Endometrial microvascular endothelial cells (primary cell): ENCODE measurements around the gene CSNK1E. TPM values are rescaled to one million over a fixed set of nuclear protein-coding genes. Genes with fewer than 3 reads are reported as not detected.

Experiments used
- in situ Hi-C: cut with HindIII; loops from 2 replicates; pipeline ENCODE4 v1.10.0; 2017; ENCODE audit warnings: low sequenced_read_pairs, low pct_unique_long_range_greater_than_20kb; ENCODE audit errors: inconsistent ontology term
- total RNA-seq: library from RNA; depleted of rRNA; stranded (reverse); fragments of >200 nt; gene quantifications from one replicate; pipeline ENCODE4 v1.2.3, GENCODE V29; 2015; ENCODE audit errors: inconsistent ontology term

Gene CSNK1E
- total RNA-seq, 1 donor from 2014 or later: 153 TPM

GRCh38 chr22:38262051-38262795 lies 55.0 kb downstream of the CSNK1E start:
- in situ Hi-C loops: no loop called here

GRCh38 chr22:38260761-38261681 lies 56.2 kb downstream of the CSNK1E start:
- in situ Hi-C loops: no loop called here

GRCh38 chr22:38259370-38259769 lies 57.9 kb downstream of the CSNK1E start:
- in situ Hi-C loops: no loop called here

DNA sequence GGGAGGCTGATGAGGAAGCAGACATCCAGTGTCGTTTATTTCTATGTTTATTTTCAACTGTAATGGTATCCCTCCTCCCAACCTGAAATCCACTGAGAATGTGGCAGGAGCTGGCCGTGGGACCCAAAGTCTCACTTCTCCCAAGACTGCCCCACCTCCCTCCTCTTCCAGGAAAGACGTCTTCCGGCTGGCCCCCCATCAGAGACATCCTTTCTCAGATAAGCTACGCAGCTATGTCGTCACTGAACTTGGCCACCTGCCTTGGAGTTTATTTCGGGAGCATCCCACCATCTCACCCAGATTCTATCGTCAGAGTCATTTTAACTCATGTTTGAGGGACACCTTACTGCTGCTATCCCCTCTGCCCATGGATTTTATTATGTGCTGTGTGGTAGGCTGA lies 58.3 kb downstream of the CSNK1E start:
- in situ Hi-C loops: no loop called here

DNA sequence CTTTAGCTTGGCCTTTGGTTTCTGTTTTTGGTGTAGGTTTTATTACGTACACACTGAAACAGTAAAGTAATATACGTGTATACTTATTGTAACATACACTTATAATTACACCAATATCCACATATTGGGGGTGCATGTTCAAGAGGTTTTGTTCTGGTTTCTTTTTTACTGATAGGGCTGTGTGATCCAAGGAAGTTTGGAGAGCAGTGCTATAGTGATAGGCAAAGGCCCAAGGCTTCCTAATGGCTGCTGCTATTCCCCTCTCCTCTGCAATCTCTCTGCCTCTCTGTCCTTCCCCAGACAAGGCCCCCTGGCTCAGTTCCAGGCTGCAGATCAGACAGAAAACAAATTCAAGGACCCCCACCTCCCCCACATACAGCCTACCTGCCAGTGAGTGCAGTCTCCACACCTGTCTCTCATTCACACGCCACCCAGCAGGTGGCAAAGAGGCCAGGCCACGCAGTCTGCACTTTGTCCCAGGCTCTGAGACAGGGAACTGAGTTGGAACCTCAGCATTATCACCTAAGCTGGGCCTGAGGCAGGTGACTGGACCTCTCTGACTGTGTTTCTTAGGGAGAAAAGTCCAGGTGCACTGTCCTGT lies 59.5 kb downstream of the CSNK1E start:
- in situ Hi-C loops: no loop called here

GRCh38 chr22:38257181-38257580 lies 60.1 kb downstream of the CSNK1E start:
- in situ Hi-C loops: no loop called here

DNA sequence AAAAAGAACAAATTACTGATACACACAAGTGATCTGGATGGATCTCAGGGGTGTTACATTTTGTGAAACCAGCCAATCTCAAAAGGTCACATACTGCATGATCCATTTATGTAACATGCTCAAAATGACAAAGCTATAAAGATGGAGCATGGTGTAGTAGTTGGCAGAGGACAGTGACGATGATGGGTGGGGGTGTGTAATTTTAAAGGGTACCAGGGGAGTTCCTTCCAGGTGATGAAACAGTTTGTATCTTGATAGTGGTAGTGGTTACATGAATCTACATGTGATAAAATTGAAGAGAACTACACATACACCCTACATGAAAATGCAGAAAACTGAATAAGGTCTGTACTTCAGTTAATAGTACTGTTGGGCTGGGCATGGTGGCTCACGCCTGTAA lies 61.5 kb downstream of the CSNK1E start:
- in situ Hi-C loops: no loop called here

GRCh38 chr22:38251341-38251692 lies 65.9 kb downstream of the CSNK1E start:
- in situ Hi-C loops: no loop called here

DNA sequence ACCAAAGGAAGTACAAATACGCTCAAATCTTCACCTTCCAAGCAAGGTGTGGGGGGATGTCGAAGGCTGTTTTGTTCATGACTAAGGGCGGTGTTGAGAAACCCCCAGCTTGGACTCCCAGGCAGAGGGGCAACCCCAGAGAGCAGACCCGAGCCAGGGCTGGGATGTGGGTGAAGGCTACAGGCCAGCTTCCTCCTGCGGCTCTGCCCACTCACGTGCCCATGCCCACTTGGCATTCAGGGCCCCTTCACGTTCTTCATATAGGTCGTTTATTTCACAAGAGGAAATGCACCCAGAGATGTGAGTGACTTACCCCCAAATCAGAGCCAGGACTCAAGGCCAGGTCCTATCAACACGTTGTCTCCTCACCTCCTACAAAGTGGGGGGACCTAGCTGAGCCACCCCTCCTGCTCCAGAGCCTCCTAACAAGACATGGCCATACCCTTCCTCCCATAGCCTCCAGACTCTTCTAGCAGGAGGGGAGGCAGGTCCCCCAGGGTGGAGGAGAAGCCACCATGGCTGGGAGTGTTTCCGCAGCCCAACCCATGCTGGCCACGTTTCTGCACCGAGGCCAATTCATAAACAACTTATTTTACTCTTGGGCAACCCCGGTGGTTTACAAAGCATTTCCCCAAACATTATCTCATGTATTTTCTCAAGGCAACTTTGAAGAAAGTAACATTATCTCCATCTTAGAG lies 66.4 kb downstream of the CSNK1E start:
- in situ Hi-C loops: no loop called here

DNA sequence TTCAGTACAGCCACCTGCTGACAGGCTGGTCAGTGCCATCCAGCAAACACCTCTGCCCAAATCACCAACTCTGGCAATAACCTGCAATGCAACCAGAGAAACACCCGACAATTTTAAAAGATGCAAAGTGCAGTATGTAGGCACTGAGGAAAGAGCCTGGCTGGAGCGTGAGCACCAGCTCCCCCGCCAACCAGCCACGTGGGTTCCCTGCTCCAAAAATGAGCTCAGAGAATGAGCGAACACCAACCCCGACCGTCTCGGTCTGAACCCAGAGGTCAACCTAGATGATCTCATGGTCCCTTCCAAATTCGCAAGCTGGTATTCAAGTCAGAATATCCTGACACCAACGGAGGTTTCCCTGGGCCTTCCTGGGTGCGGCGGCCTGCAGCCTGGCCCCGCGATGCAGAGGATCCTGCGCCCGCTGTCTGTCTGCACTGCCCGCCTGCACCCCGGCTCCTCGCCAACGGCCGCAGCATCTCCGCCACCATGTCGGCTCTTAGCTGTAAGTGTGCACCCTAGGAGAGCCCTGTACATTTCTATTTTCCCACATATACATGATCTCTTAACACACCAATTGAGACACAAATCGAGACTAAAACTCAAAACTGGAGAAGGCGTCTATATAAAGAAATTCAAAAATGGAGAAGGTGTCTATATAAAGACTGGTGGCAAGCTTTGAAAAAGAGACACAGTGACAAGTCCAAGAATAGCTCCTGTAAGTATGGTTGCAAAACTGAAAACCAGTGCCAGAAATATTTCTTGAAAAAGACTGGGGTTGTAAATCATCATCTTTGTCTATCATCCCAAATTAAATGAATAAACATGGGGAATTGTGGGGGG lies 67.2 kb downstream of the CSNK1E start:
- in situ Hi-C loops: no loop called here

DNA sequence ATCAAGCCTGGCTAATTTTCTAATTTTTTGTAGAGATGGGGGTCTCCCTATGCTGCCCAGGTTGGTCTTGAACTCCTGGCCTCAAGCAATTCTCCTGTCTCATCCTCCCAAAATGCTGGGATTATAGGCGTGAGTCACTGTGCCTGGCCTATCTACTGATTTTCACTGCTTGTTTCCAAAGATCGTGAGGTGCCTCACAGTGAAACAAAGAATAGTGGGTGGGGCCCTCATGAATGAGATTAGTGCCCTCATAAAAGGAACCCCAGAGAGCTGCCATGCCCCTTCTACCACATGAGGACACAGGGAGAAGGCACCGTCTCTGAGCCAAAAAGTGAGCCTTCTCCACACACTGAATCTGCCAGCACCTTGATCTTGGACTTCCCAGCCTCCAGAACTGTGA lies 67.9 kb downstream of the CSNK1E start:
- in situ Hi-C loops: no loop called here

- in situ Hi-C loops: no loop called here
These were observed 69.0 kb downstream of the CSNK1E start for GRCh38 chr22:38248280-38248679.

- in situ Hi-C loops: no loop called here
These were observed 69.5 kb downstream of the CSNK1E start for GRCh38 chr22:38247713-38248112.

GRCh38 chr22:38246692-38247091 lies 70.5 kb downstream of the CSNK1E start:
- in situ Hi-C loops: no loop called here

- in situ Hi-C loops: no loop called here
These were observed 71.1 kb downstream of the CSNK1E start for GRCh38 chr22:38246046-38246658.

DNA sequence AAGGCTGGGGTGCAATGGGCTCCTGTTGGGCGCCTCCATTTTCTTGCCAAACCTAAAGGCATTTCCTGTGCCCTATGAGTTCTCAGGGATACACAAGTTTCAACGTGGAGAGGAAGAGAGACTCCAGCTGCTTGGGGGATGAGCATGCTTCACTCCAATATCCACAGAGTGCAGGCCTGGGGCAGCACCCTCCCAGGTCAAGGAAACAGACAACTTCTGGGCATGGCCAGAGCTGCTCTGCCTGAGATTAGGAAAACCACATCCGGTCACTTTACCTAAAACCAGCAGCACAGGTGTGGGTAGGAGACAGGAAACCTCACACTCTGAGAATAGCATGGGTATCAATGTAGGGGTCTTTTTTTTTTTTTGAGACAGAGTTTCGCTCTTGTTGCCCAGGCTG lies 73.1 kb downstream of the CSNK1E start:
- in situ Hi-C loops: no loop called here

DNA sequence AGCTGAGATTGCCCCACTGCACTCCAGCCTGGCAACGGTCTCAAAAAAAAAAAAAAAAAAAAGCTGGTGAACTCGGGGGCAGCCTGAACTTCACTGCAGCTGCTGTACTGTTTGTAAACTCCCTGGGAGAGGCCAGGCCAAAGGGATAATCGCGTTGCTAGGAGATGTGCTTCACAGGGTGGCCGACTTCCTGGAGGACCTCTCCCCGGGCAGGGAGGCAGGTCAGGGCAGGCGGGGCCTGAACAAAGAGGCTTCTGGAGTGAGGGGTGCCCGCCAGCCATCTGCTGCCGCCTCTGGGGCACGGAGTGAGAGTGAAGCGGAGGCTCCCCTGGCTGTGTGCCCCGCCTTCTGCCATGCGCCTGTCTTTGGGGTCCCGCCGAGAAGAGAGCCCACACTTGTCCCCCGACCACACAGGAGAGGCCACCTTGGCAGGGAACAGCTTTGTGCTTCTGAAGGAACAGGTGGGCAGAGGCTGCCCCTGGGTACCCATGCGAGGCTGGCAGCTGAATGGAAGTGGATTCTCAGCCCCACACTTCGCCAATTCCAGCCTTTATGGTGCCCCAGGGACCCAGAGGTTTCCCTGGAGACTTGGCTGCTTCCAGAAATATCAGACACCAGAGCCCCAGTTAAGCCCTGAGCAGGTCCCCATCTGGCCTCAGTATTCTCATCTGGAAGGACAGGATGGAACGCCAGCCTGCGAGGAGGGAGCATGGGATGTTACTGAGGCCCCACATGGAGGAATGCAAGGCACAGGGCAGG lies 74.0 kb downstream of the CSNK1E start:
- in situ Hi-C loops: no loop called here
